DND-41 (cell line): Measurements from ENCODE around the gene CPD.

Experiments
- ATAC-seq: fragments of 200-7000 bp; cut with Tn5 transposase; 3 replicates; pipeline ENCODE4 v1.9.1; 2021; ENCODE audit warnings: low read depth; ENCODE audit not compliant: insufficient read depth
- DNase-seq: peaks from one replicate; pipeline ENCODE4 v3.0.0-alpha.2; 2020
- H2AFZ ChIP-seq: 2 replicates; pipeline ENCODE4 v1.6.0; 2012; ENCODE audit warnings: low read depth, low read length
- H3K27ac ChIP-seq: 2 replicates; pipeline ENCODE4 v1.5.1; 2012; ENCODE audit warnings: low read length, inconsistent platforms
- H3K27me3 ChIP-seq: fragments of 200-600 bp; sonication (generic); 2 replicates; pipeline ENCODE4 v1.6.0; 2012; ENCODE audit warnings: low read length, mild to moderate bottlenecking, inconsistent platforms; ENCODE audit not compliant: insufficient read depth, poor library complexity
- H3K36me3 ChIP-seq: 2 replicates; pipeline ENCODE4 v1.5.1; 2012; ENCODE audit warnings: low read length, inconsistent platforms; ENCODE audit not compliant: insufficient read depth
- H3K4me1 ChIP-seq: 2 replicates; pipeline ENCODE4 v1.5.1; 2012; ENCODE audit warnings: mild to moderate bottlenecking, low read length; ENCODE audit not compliant: insufficient read depth
- H3K4me2 ChIP-seq: 2 replicates; pipeline ENCODE4 v1.6.0; 2012; ENCODE audit warnings: mild to moderate bottlenecking, moderate library complexity, low read length, inconsistent platforms; ENCODE audit not compliant: insufficient read depth
- H3K4me3 ChIP-seq, 2 experiments: fragments of 200-600 bp in 1 of 2; shearing (Covaris generic) in 1 of 2; 2 replicates each; pipeline ENCODE4 v1.5.1; 2012 to 2016; ENCODE audit warnings: inconsistent platforms in 2 of 2, low read length in 2 of 2, mild to moderate bottlenecking in 2 of 2, low read depth in 1 of 2, moderate library complexity in 1 of 2
- H3K79me2 ChIP-seq: 2 replicates; pipeline ENCODE4 v1.6.0; 2012; ENCODE audit warnings: low read length, inconsistent platforms; ENCODE audit not compliant: insufficient read depth
- H3K9ac ChIP-seq: 2 replicates; pipeline ENCODE4 v1.6.0; 2012; ENCODE audit warnings: low read depth, mild to moderate bottlenecking, inconsistent platforms, low read length, moderate library complexity
- H3K9me3 ChIP-seq: 2 replicates; pipeline ENCODE4 v1.5.1; 2012; ENCODE audit warnings: low read length, moderate library complexity, mild to moderate bottlenecking, inconsistent platforms; ENCODE audit not compliant: insufficient read depth, severe bottlenecking
- H4K20me1 ChIP-seq: 2 replicates; pipeline ENCODE4 v1.6.0; 2012; ENCODE audit warnings: low read length; ENCODE audit not compliant: insufficient read depth
- CTCF ChIP-seq: IDR thresholded peaks from 2 replicates; pipeline ENCODE4 v1.5.1; 2012; ENCODE audit warnings: borderline replicate concordance, low read length, moderate library complexity, mild to moderate bottlenecking; ENCODE audit not compliant: poor library complexity, severe bottlenecking; ENCODE audit errors: extremely low read depth
- EZH2 ChIP-seq: IDR thresholded peaks from 3 replicates; pipeline ENCODE4 v1.6.1; 2012; ENCODE audit warnings: borderline replicate concordance, low read depth, mild to moderate bottlenecking, moderate library complexity, low read length, inconsistent platforms; ENCODE audit not compliant: severe bottlenecking

CPD gene

GRCh38 chr17:30375661-30376060 lies 3.1 kb upstream of the CPD start:
- peaks cover 6% of the 10 kb centered on the region; the same call in 1 of the 2 replicates for H4K20me1 ChIP-seq
- no peak overlapping the region for H3K4me3 ChIP-seq
- peaks cover 20% of the 10 kb centered on the region for H3K4me1 ChIP-seq
- no peaks in the 10 kb centered on the region for H3K36me3 ChIP-seq
- no peak for ATAC-seq
- DNase-seq = no peak
- no peak overlapping the region for H3K4me2 ChIP-seq
- no peak overlapping the region for H2AFZ ChIP-seq
- H3K79me2 ChIP-seq = peaks cover 10% of the 10 kb centered on the region
- no peak overlapping the region for H3K27ac ChIP-seq
- H3K9ac ChIP-seq = no peak overlapping the region
- H3K9me3 ChIP-seq = no peaks in the 10 kb centered on the region
- no peaks in the 10 kb centered on the region for H3K27me3 ChIP-seq
- TF ChIP-seq CTCF = no peak
- no peak for TF ChIP-seq EZH2

GRCh38 chr17:30376621-30377452 lies 1.9 kb upstream of the CPD start:
- H3K79me2 ChIP-seq = peaks cover 16% of the 10 kb centered on the region
- H3K9me3 ChIP-seq = no peaks in the 10 kb centered on the region
- peaks cover 32% of the 10 kb centered on the region for H3K4me1 ChIP-seq
- DNase-seq (peak; percentile 10), ATAC-seq (no peak)
- peaks cover 6% of the 10 kb centered on the region; the same call in 1 of the 2 replicates for H4K20me1 ChIP-seq
- no peak overlapping the region for H3K27ac ChIP-seq
- H3K36me3 ChIP-seq = no peaks in the 10 kb centered on the region
- no peak overlapping the region for H3K4me3 ChIP-seq
- 0 out of 2 replicates have a peak overlapping the region, but pooled peaks have one; percentile 90 for H2AFZ ChIP-seq
- no peak overlapping the region for H3K4me2 ChIP-seq
- TF ChIP-seq EZH2 = no peak
- no peak for TF ChIP-seq CTCF
- H3K27me3 ChIP-seq = no peaks in the 10 kb centered on the region
- H3K9ac ChIP-seq = no peak overlapping the region

GRCh38 chr17:30377574-30378240 lies 1.0 kb upstream of the CPD start:
- peaks cover 39% of the 10 kb centered on the region for H3K4me1 ChIP-seq
- H3K9me3 ChIP-seq = no peaks in the 10 kb centered on the region
- peak overlapping the region; percentile 84; the same call in 1 of the 2 replicates for H3K9ac ChIP-seq
- ATAC-seq (no peak), DNase-seq (no peak)
- H3K4me3 ChIP-seq = peak overlapping the region in 1 of 2 experiments; percentile 75; a peak in 2 of 4 replicates
- peaks cover 6% of the 10 kb centered on the region; the same call in 1 of the 2 replicates for H4K20me1 ChIP-seq
- no peaks in the 10 kb centered on the region for H3K27me3 ChIP-seq
- H3K4me2 ChIP-seq = peak overlapping the region; percentile 96
- H3K27ac ChIP-seq = no peak overlapping the region
- H3K79me2 ChIP-seq = peaks cover 16% of the 10 kb centered on the region
- H3K36me3 ChIP-seq = no peaks in the 10 kb centered on the region
- no peak for TF ChIP-seq CTCF
- TF ChIP-seq EZH2 = no peak
- peak overlapping the region; percentile 90 for H2AFZ ChIP-seq
